ENCODE measurements around the gene PPM1A. TPM values are rescaled to one million over a fixed set of nuclear protein-coding genes. Genes with fewer than 3 reads are reported as not detected.

Gene PPM1A
- total RNA-seq, 1 experiment from 2014 or later = 41.7 TPM

- Histone ChIP-seq H2BK15ac (ENCODE audit: low read depth, low read length) (no peak overlapping the region), H3K27ac (ENCODE audit: insufficient read length, low read depth, low read length) (no peak overlapping the region), H4K5ac (ENCODE audit: insufficient read length, low read depth, low read length) (no peak overlapping the region), H3K27me3 (ENCODE audit: insufficient read depth, low read length) (no peaks in the 10 kb centered on the region), H3K4ac (ENCODE audit: low read depth, low read length) (no peak overlapping the region), H2AFZ (ENCODE audit: low read length) (no peak overlapping the region), H2BK120ac (ENCODE audit: low read depth, low read length, poor library complexity, severe bottlenecking) (no peak overlapping the region), H3K4me2 (ENCODE audit: insufficient read depth, insufficient read length, low read length) (no peak overlapping the region), H2BK5ac (ENCODE audit: insufficient read length, low read length) (no peak overlapping the region), H3K79me1 (ENCODE audit: insufficient read depth, low read depth, low read length, poor library complexity, severe bottlenecking) (no peaks in the 10 kb centered on the region), H4K8ac (replicated peaks; ENCODE audit: insufficient read length, low read depth, low read length) (no peak overlapping the region), H4K91ac (ENCODE audit: insufficient read length, low read depth, low read length) (no peak overlapping the region), H2AK5ac (ENCODE audit: insufficient read length, low read length) (no peak overlapping the region), H2BK12ac (ENCODE audit: insufficient read length, low read depth, low read length) (no peak overlapping the region), H3K79me2 (ENCODE audit: insufficient read depth, low read length) (no peaks in the 10 kb centered on the region), H3K23ac (ENCODE audit: insufficient read length, low read depth, low read length) (no peak overlapping the region), H3T11ph (ENCODE audit: low read length) (no peak overlapping the region), H3K56ac (ENCODE audit: insufficient read length, low read depth, low read length) (no peak overlapping the region), H3K14ac (ENCODE audit: insufficient read depth, low read length) (no peak overlapping the region), H3K9ac (ENCODE audit: extremely low read depth, insufficient read length, low read length) (no peak overlapping the region), H4K20me1 (ENCODE audit: control insufficient read depth, insufficient read depth, insufficient read length) (no peaks in the 10 kb centered on the region), H3K9me3 (ENCODE audit: control insufficient read depth, low read depth, low read length) (no peaks in the 10 kb centered on the region), H3K23me2 (ENCODE audit: insufficient read length, low read depth, low read length, poor library complexity, severe bottlenecking) (no peaks in the 10 kb centered on the region), H3K18ac (ENCODE audit: insufficient read length, low read depth, low read length) (no peak overlapping the region), H3K4me1 (ENCODE audit: insufficient read depth, low read length) (peaks cover 2% of the 10 kb centered on the region; the same call in 1 of the 2 replicates), H2BK20ac (ENCODE audit: low read depth, low read length, poor library complexity, severe bottlenecking) (no peak overlapping the region)
- H3K4me3 Mint-ChIP-seq = no peak overlapping the region
- no peaks in the 10 kb centered on the region for H3K27me3 Mint-ChIP-seq (ENCODE audit: low read depth)
- H3K36me3 Mint-ChIP-seq (ENCODE audit: insufficient read depth in 1 of 3, low read depth in 3 of 3) = no peaks in the 10 kb centered on the region
- DNase-seq = no peak
- H3K9me3 Mint-ChIP-seq = no peaks in the 10 kb centered on the region
- peaks cover 8 to 10% of the 10 kb centered on the region in 2 experiments for H3K4me1 Mint-ChIP-seq
- H3K27ac Mint-ChIP-seq = peak overlapping the region in 1 of 3 experiments; percentile 16; a peak in 2 of 7 replicates
- WGBS (ENCODE audit: extremely low coverage, insufficient read length, low lambda C conversion rate) = no CpG with 5 or more reads among the region's 3 CpGs
- no peak for TF ChIP-seq CTCF (conservative IDR thresholded peaks at IDR 0.05)
These were observed 23.8 kb upstream of the PPM1A start for GRCh38 chr14:60225265-60225664.

Data from H9 (cell line).